ENCODE results near the gene OXSM.

GRCh38 chr3:25768851-25769250 is 21.0 kb upstream of the OXSM start:
- TF ChIP-seq CTCF (conservative IDR thresholded peaks at IDR 0.05; ENCODE audit: low read depth in 2 of 2) (no peak), EZH2 (IDR thresholded peaks at IDR 0.05; ENCODE audit: low read depth, unreplicated experiment) (no peak)
